Measurements from ENCODE around the gene CAMK4.

- TF ChIP-seq BHLHE40 (IDR thresholded peaks at IDR 0.05; ENCODE audit: borderline replicate concordance) = no peak
- TF ChIP-seq HDGF (IDR thresholded peaks at IDR 0.05; ENCODE audit: borderline replicate concordance) = no peak
- TF ChIP-seq FOXK2 (IDR thresholded peaks at IDR 0.05) = no peak
- no peak for TF ChIP-seq CTBP1 (IDR thresholded peaks at IDR 0.05; ENCODE audit: borderline replicate concordance)
- TF ChIP-seq FOXA1 (IDR thresholded peaks at IDR 0.05) = no peak
- TF ChIP-seq TARDBP (IDR thresholded peaks at IDR 0.05) = no peak
- TF ChIP-seq SP1 (IDR thresholded peaks at IDR 0.05) = no peak
- TF ChIP-seq L3MBTL2 (conservative IDR thresholded peaks at IDR 0.05) = no peak
- no peak for TF ChIP-seq PKNOX1 (IDR thresholded peaks at IDR 0.05)
- TF ChIP-seq SUZ12 (IDR thresholded peaks at IDR 0.05) = no peak
Measured at GRCh38 chr5:111422747-111423720, 198.8 kb downstream of the CAMK4 start.

Measured in HEK293T (cell line).